Kidney capillary endothelial cell (primary cell): ENCODE data around the gene RDH14.

Source experiments
- DNase-seq: peaks from one replicate; pipeline ENCODE4 v3.0.0-alpha.2; 2018; ENCODE audit warnings: low spot score

The RDH14 gene, protein sequence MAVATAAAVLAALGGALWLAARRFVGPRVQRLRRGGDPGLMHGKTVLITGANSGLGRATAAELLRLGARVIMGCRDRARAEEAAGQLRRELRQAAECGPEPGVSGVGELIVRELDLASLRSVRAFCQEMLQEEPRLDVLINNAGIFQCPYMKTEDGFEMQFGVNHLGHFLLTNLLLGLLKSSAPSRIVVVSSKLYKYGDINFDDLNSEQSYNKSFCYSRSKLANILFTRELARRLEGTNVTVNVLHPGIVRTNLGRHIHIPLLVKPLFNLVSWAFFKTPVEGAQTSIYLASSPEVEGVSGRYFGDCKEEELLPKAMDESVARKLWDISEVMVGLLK

DNA sequence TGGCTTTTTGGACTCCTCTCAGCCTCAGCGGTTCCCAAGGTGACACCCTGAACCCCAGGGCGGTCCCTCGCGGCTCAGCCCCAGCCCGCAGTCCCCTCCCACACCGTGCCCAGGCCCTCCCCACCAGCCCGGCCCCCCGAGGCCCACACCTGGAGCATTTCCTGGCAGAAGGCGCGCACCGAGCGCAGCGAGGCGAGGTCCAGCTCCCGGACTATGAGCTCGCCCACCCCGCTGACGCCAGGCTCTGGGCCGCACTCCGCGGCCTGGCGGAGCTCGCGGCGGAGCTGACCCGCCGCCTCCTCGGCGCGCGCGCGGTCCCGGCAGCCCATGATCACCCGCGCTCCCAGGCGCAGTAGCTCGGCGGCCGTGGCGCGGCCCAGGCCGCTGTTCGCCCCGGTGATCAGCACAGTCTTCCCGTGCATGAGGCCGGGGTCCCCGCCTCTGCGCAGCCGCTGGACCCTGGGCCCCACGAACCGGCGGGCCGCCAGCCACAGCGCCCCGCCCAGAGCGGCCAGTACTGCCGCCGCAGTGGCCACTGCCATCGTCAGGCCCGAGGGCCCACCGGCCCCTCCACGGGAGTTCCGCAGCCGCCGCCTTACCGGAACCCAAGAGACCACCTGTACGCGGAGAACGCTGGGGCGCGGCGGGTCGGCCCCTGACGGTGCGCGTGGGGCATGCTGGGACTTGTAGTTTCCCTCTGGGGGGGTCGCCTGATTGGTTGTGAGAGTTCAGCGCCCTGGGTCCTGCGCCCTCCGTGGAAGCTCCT lies at the start of gene RDH14:
TSS of gene RDH14 (minus strand) at position 623 of the 766 bp plus-strand sequence. CDS start at position 542, 81 bp downstream.
- peak; percentile 72 for DNase-seq

DNA sequence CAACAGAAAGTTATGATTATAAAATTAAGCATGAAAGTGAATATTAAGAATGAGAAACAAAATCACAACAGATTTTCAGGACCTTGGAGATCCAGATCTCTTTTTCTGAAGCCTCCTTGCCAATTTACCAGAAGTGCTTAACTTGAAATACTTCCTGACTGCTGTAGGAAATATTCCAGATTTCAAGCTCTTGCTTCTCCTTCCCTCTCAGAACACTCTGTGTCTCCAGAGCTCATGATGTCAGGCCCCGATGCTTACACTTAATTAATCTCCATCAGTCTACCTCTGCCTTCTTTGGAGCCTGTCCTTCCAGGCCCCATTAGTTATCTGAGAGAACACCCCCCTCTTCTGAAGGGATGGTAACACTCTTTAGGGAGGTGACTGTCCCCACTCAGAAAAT lies 49.6 kb upstream of the RDH14 start:
- DNase-seq, result no peak

DNA sequence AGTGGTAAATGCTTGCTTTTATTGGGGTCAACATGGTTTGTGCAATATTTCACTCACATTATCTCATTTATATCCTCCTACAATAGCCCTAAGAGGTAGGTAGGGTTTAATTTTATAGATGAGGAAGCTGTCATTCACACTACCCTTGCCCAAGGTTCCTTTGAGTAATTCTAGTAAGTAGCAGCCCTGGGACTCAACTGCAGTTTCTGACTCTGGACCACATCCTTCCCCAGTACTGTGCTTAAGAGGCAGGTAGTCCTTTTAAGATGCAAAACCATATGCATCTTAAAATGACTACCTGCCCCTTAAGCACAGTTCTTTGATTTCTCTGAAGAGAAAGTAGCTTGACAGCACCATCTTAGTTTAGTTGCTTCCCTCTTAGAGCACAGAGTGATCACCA lies 44.7 kb upstream of the RDH14 start:
- DNase-seq, result no peak

DNA sequence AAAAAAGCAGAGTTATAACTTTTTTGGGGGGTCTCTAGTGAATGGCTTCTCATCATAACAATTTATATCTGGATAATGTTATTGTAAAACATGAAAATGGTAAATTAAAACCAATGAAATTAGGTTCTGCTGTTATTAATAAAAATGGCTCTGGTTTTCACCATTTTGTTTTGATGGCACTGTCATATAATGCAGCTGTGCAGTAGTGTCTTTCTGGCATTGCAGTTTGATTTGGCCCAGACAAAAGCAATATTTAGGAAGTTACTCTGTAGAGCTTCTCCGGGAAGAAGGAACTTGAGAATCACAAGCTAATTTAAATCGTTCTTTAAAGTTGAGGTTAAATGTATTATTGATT lies 44.1 kb upstream of the RDH14 start:
- no peak for DNase-seq

DNA sequence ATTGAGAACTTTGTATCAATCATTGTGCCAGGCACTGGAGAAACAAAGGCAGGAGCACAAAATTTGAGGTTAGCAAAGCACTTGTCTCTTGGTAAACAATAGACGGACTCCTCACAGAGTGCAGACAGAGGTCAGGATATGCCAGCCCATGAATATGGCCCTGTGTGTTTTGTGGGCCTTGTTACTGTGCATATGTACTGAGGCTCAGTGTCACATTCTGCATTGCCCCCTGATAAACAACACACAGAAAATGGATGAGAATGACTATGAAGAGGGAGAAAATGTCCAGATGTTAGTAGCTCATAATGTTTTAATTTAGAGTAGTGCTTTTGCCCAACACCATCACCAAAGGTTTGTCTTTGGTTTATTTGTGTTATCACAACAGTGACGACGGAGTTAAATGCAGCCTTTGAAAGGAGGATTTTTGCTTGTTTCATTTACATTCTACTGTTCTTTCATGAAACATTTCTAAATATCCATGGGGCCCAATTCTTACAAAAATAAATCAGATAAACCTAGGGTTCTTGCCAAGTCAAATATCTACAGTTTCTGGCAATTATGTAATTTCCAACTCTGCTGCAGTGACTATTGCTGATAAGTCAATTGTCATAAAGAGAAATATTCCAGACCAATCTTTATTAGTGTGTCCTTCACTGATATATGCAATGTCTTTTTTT lies 43.5 kb upstream of the RDH14 start:
- DNase-seq, result no peak

DNA sequence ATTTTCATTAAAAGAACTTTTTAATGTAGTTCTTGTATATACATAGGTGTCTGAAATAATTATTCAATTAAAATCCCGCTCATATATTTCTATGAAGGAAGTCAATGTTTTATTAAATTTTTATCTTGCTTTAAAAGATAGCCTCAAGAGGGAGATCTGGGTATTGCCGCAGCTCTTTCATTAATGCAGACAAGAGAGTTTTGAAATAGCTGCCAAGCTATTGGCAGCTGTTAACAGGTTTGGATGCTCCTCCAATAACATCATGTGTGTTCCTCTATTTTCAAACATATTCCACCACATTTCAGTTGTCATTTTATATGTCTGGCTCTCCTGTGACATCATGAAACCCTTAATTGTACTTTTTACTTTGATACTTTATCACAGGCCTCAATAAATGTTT lies 41.8 kb upstream of the RDH14 start:
- DNase-seq, result no peak

DNA sequence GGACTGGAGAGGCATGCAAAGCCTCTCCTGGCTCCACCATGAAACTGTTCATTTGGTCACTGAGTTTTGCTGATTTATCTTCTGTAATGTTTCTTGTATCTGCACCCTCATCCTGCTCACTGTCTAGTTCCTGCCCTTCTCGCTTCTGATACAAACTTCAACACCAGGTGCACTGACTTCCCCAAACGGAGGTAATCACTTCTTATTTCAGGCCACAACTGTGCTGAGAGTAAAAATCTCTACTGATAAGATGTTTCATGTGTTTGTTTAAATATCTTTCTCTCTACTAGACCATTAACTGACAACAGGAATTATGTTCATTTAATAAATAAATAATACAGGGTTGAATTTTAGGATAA lies 39.8 kb upstream of the RDH14 start:
- DNase-seq, result no peak

DNA sequence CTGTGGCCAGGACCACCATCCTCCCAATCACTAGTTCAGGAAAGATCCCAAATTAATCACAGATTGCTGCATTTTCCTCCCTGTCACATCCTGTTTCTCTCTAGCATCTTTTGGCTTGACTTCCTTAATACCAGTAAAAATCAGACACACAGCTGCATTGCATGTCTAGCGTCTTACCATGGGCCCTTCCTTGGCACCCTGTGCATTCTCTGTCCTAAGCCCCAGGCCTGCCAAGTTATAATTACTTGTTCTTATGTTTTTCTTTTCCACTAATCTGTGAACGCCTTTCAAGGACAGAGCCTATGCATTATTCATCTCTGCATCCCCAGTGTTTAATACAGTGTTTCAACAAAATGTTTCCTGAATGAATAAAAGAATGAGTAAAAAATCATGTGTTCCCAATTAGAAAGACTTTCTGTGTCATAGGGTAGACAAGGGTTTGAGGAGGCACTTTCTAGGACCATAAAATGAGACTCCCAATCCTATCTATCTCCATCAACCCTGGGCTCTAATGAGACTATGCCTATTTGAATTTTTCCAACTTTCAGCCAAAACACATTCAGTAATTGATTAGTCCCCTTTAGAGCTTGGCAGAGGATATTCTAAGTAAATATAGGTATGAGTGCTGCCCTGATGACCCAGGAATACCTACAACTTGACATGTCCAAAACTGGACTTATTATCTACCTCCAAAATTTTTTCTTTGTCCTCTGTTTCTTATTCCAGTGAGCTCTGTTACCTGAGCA lies 39.2 kb upstream of the RDH14 start:
- no peak for DNase-seq

DNA sequence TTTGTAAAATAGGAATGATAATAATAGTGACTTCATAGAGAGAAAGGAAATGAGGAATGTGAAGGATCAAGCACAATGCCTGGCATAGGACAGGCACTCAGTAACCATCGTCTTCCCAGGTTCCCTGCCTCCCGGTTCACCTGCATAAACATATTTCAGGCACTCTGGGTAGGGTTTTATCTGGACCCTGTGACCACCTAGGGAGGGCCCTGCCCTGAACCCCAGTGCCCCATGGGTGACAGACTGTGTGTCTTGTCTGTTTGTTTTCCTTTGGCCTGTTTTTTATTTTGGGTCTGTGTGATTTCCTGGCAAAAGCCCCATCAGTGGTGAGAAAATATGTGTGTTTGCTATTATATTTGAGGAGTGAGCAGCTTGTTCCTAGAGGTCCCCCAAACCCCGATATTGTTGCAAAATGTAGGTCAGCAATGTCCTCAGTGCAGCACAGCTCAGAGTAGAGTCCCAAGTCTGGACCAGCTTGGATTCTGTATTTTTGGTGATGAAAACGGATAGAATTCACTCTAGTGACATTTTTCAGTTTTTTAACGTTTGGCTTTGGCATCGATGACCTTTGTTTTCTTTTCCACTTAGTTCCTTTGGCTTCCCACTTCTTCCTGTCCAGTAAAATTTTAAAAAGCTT lies 38.5 kb upstream of the RDH14 start:
- DNase-seq, result no peak

DNA sequence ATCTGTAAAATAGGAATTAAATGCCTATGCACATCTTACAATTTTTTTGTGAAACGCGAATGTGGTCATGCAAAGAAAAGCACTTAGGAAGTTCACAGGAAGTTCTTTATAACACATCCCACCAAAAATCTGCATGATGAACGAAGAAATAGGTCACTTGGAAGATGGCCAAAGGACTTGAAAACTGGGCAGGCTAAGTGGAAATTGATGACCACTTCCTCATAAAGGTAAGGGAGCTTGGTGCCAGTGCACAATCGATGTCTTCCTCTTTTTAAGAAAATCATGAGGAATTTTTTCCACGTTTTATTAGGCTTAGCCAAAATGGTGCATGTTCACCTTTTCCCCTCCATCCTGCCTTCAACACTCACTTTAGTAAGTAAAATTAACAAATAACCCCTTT lies 37.2 kb upstream of the RDH14 start:
- DNase-seq, result no peak

DNA sequence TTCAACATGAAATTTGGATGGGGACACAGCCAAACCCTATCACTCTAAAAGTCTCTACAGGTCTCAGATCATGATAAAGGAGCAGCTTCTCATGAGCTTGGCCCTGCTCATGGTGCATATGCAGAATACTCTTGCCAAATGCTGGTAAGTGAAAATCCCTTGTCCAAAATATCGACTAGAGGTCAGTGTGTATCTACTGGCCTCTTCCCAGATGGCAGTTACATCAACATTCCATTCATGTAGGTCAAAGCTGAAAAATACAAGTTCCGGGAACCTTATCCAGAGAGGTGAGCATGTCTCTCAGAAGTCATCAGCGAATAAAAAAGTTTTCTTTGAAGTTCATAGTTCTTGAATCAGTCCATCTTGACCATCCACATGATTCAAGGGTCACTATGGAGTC lies 36.5 kb upstream of the RDH14 start:
- no peak for DNase-seq

DNA sequence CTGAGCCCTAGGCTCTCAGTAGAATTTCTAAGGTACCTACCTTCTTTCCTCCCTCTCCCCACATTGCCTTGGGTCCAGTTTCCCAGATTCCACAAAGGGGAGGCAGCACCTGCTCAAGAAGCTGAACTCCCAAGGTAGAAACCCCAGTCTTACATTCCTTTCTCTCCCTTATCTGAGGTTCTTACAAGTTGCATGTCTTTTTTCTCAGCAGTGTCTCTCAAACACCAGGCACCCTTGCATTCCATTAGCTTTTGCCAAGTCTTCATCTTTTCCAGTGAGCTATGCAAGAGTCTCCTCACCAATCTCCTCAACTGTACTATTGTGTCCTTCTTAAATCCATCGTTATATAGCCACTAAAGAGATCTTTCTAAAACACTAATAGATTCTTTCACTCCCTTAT lies 33.0 kb upstream of the RDH14 start:
- DNase-seq, result no peak

DNA sequence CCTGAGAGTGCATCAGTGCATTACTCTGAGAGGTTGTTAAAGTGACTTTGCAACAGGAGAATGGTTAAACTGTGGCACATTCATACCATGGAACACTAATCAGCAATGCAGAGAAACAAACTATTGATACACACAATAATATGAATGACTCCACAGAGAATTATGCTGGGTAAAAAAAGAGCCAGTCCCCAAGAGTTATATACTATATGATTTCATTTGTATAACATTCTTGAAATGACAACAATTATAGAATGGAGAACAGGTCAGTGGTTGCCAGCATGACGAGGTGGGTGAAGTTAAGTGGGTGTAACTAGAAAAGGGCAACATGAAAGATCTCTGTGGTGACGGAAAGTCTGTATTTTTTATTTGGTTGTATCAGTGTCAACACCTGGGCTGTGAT lies 31.9 kb upstream of the RDH14 start:
- no peak for DNase-seq

DNA sequence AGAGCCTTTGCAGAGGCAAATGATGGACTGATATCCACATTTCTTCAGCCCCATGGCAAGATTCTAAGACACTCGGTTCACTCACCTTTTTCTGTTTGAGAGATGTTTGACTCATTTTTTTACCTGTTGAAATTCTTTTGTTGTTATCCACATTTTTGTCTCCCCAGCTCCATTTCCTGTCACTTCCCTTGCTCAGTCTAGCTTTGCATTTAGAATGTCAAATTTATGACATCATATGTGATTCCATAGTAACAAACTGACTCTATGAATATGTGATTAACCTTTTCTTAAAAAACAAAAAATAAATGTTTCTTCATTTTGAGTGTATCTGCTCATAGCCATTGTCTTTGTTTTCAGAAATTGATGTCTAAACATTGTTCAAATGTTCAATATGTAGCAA lies 28.9 kb upstream of the RDH14 start, which contains the start of gene NT5C1B:
TSS of gene NT5C1B (minus strand) at position 216 of the 400 bp plus-strand sequence. CDS start at position 115, 101 bp downstream.
- no peak for DNase-seq

DNA sequence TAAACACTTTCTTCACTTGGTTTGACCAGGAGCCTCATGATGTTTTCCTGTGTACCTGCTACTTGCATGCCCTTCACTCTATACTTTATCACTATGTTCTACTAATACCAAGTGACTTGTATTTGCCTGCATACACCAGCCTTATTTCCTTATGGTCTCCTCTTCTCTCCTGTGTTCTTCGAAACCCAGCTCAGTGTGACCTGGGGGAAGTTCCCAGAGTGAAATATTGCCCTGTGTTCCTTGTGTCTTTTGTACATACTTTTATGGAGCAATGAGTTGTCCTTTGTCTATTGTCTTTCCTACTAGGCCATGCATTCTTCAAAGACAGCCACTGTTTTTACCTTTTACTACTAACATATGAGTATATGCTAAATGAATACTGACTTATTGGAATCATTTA lies 28.3 kb upstream of the RDH14 start:
- DNase-seq, result no peak

DNA sequence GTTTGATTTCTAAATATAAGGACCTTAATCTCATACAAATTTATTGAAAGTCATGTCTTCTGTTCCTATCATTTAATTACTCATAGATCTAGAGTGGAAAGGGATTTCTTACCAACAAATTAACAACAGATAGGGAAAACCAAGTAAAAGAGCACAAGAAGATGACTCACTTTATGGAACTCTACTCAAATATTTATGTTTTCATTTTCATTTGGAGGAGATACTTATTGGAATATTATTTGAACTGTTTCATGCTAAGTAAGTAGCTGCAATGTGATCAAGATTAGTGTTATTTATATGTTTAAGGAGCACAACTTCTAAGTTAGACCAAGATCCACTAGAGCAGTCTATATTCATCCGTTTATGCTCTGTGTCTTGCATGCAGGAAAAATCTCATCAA lies 27.6 kb upstream of the RDH14 start:
- no peak for DNase-seq

DNA sequence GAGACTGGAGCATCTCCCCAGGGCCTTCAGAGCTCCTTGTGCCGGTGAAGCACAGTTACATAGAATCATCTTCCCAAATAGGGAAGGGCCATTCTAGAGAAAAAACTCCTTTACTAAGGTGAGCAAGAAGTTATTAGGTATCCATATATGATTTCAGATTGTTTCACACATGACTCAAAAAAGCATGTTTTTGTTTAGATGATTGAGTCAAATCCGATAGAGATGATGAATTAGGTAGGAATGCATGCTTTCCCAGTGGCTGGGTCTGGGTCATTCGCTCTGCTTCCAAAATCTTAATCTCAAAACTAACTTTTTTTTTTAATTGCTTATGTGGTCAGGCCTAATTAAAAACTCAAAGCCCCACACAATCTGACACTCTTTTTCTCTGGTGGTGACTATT lies 25.1 kb upstream of the RDH14 start:
- DNase-seq, result no peak

DNA sequence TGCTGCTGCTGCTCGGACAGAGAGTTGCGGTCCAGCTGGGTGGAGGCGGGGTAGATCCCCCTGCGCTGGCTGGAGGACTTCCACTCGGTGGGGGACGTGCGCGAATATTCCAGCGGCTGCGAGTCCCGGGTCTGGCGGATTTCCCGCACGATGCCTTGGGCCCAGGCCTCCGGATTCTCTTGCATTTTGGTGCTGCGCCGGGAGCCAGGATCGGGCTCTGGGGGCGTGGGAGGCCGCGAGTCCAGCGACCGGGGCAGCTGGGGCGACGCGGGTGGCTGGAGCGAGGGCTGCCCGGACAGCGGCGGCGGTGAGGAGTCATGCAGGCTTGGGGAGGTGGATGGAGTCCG lies 24.1 kb upstream of the RDH14 start:
- no peak for DNase-seq

DNA sequence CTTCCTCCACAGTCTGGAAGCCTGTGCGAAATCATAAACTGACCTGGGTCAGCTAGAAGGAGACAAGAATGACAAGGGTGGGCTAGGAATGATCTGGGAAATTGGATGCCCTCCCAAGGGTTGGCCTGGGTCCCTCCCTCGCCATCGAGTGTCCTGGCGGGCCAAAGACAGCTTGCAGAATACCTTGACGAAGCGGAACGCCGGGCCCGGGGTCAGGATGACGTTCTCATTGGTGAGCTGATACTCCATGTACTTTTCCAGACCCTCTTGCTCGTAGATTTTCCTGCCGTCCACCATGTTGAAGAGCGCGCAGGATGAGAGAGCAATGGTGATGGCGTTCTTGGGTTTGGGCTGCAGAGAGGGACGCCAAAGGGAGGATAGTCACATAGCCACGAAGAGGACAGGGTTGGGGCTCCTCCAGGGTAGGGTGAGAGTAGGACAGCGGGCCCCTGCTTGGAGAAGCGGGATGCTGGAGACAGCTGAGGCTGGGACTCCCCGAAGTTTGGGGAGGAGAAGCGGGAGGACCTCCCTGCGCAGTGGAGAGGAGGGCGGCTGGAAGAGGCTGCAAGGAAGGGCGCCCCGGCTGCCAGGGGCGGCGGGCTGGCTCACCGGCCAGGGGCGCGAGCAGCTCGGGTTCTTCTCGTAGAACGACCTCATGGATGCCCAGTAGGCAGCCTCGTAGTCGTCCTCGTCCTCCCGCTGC lies 23.6 kb upstream of the RDH14 start:
- DNase-seq, result no peak

DNA sequence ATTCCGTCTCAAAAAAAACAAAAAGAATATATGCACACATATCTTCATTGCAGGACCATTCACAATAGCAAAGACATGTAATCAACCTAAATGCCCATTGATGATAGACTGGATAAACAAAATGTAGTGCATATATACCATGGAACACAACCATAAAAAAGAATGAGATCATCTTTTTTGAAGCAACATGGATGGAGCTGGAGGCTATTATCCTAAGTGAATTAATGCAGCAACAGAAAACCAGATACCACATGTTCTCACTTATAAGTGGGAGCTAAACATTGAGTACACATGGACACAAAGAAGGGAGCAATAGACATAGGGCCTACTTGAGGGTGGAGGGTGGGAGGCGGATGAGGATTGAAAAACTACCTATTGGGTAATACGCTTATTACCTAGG lies 20.2 kb upstream of the RDH14 start:
- DNase-seq, result no peak

DNA sequence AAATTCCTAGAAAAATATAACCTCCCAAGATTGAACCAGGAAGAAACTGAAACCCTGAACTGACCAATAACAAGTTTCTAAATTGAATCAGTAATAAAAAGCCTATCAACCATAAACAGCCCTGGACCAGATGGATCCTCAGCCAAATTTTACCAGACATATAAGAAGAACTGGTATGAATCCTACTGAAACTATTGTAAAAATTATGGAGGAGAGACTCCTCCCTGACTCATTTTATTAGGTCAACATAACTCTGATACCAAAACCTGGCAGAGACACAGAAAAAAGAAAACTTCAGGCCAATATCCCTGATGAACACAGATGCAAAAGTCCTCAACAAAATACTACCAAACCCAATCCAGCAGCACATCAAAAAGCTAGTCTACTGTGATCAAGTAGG lies 17.6 kb upstream of the RDH14 start:
- DNase-seq, result no peak
